Cardiac muscle cell (in vitro differentiated cells and primary cell): ENCODE measurements around the gene ITGB1BP1. TPM values are rescaled to one million over a fixed set of nuclear protein-coding genes. Genes with fewer than 3 reads are reported as not detected.
A peak's percentile ranks its signal among the peaks of the same experiment; 100 is the strongest.

ENCODE experiments used
- DNase-seq, 2 donors: peaks; one replicate each; pipeline versions ENCODE4 v3.0.0 to v3.0.0-alpha.2; 2010 to 2017; ENCODE audit warnings: low read depth in 1 of 2, low spot score in 1 of 2
- H3K27ac ChIP-seq: fragments of 200-600 bp; sonication (generic); 2 replicates; pipeline ENCODE4 v1.5.1; 2016
- H3K27me3 ChIP-seq: fragments of 200-600 bp; sonication (generic); 2 replicates; pipeline ENCODE4 v1.6.0; 2016; ENCODE audit warnings: control low read depth
- H3K36me3 ChIP-seq: fragments of 200-600 bp; sonication (generic); 2 replicates; pipeline ENCODE4 v1.5.1; 2016; ENCODE audit warnings: control low read depth
- H3K4me1 ChIP-seq: fragments of 200-600 bp; sonication (generic); 2 replicates; pipeline ENCODE4 v1.8.1; 2017; ENCODE audit warnings: low read depth, mild to moderate bottlenecking, mixed run types
- H3K4me3 ChIP-seq: fragments of 200-600 bp; sonication (generic); 2 replicates; pipeline ENCODE4 v1.5.1; 2016; ENCODE audit warnings: mild to moderate bottlenecking
- H3K9me3 ChIP-seq: fragments of 200-600 bp; sonication (generic); 2 replicates; pipeline ENCODE4 v1.5.1; 2017; ENCODE audit warnings: low read depth, mild to moderate bottlenecking, control low read depth
- CTCF ChIP-seq: IDR thresholded peaks from 2 replicates; pipeline ENCODE4 v1.5.1; 2012; ENCODE audit warnings: low read depth, mild to moderate bottlenecking, low read length
- polyA plus RNA-seq: library from polyadenylated mRNA; unstranded; fragments of >200 nt; fragmentation: Nextera tagmentation; extraction: Ambion mirVana; gene quantifications from 2 replicates; pipeline ENCODE4 v1.2.1, GENCODE V29; 2016
- total RNA-seq: library from RNA; depleted of rRNA; stranded (reverse); fragments of >200 nt; gene quantifications from 2 replicates; pipeline ENCODE4 v1.2.3, GENCODE V29; 2016

Gene ITGB1BP1
- total and polyA plus RNA-seq, 2 experiments from 2014 or later = 30.9 to 138 TPM

- peak overlapping the region; percentile 93 for H3K27ac ChIP-seq
- no peak for TF ChIP-seq CTCF
These were observed 57.8 kb downstream of the ITGB1BP1 start for GRCh38 chr2:9365498-9366019.

DNA sequence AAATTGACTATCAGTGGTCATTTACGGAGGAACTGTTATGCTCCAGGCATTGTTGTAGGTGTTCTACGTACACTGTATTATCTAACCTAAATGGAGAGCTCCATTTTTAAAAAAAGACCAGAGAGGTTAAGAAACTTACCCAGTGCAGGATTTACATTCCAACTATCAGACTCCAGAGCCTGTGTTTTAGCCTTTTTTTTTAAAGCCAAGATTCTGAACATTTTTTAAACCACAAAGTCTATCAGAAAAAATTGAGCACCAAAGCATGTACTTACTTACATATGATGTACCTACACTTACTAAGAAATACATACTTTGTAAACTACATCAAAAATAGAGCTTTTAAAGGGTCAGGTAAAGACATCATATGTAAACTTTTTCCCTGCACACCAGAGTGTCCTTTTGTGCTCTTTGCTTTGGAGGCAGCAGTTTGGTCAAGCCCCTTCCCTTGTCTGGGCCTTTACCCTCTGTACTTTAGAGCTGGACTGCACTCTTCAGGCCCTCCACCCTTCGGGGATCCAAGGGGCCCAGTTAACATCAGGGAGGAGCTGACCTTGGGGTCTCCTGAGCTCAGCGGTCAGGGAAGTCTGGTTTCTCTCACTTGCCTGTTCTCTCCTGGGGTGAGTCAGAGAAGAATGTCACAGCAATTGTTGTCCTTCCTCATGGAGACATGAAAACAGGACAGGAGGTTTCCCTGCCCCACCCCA, 58.4 kb downstream of the ITGB1BP1 start:
- no peaks in the 10 kb centered on the region for H3K27me3 ChIP-seq
- no peaks in the 10 kb centered on the region for H3K9me3 ChIP-seq
- peaks cover 19% of the 10 kb centered on the region for H3K4me1 ChIP-seq
- TF ChIP-seq CTCF = no peak
- H3K27ac ChIP-seq = peak overlapping the region; percentile 93
- no peak overlapping the region for H3K4me3 ChIP-seq
- H3K36me3 ChIP-seq = peaks cover 9% of the 10 kb centered on the region
- peak; percentile 55 to 82 for DNase-seq

More at GRCh38 chr2:9365498-9366019, 57.8 kb downstream of the ITGB1BP1 start:
- H3K36me3 ChIP-seq = peaks cover 9% of the 10 kb centered on the region
- no peaks in the 10 kb centered on the region for H3K9me3 ChIP-seq
- H3K4me3 ChIP-seq = no peak overlapping the region
- H3K4me1 ChIP-seq = peaks cover 19% of the 10 kb centered on the region
- H3K27me3 ChIP-seq = no peaks in the 10 kb centered on the region
- no peak for DNase-seq

GRCh38 chr2:9364373-9364772, 59.0 kb downstream of the ITGB1BP1 start:
- Histone ChIP-seq H3K27ac (peak overlapping the region; percentile 93), H3K4me1 (peaks cover 19% of the 10 kb centered on the region), H3K9me3 (no peaks in the 10 kb centered on the region), H3K27me3 (no peaks in the 10 kb centered on the region), H3K36me3 (peaks cover 9% of the 10 kb centered on the region), H3K4me3 (no peak overlapping the region)
- no peak for DNase-seq
- TF ChIP-seq CTCF = no peak

DNA sequence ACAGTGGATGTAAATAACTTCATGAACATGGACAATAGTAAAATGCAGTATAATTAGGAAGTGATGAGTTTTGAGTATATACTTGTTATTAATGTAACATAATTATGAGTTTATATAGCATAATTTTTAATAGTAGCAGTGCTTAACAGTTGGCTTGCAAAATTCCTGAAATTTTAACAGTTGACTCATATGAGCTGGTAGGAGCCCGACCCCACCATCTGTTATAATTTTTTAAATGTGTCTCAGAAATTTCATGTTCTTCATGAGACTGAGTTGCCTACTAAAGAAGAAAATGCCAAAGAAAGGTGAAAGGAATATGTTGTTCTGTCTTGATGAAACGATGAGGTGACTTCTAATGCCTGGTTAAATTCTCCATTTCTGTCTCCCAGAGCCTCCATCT, 62.6 kb downstream of the ITGB1BP1 start:
- H3K27me3 ChIP-seq = no peaks in the 10 kb centered on the region
- no peaks in the 10 kb centered on the region for H3K36me3 ChIP-seq
- H3K27ac ChIP-seq = no peak overlapping the region
- peaks cover 24% of the 10 kb centered on the region for H3K4me1 ChIP-seq
- DNase-seq = no peak
- no peak for TF ChIP-seq CTCF
- no peak overlapping the region for H3K4me3 ChIP-seq
- H3K9me3 ChIP-seq = no peaks in the 10 kb centered on the region

GRCh38 chr2:9360110-9360509, 63.2 kb downstream of the ITGB1BP1 start:
- H3K27ac ChIP-seq = no peak overlapping the region
- no peaks in the 10 kb centered on the region for H3K27me3 ChIP-seq
- no peak overlapping the region for H3K4me3 ChIP-seq
- no peak for DNase-seq
- no peaks in the 10 kb centered on the region for H3K36me3 ChIP-seq
- no peaks in the 10 kb centered on the region for H3K9me3 ChIP-seq
- no peak for TF ChIP-seq CTCF
- H3K4me1 ChIP-seq = peaks cover 19% of the 10 kb centered on the region
